Stomach (tissue), 9 donors: ENCODE measurements around the gene C11orf71. TPM values are rescaled to one million over a fixed set of nuclear protein-coding genes. Genes with fewer than 3 reads are reported as not detected.

ENCODE experiments used
- DNase-seq, 2 donors: peaks; one replicate each; pipeline versions ENCODE4 v3.0.0 to v3.0.0-alpha.2; 2013 to 2019
- H3K27ac ChIP-seq, 5 donors: fragments of 200-600 bp in 4 of 5; sonication (generic) in 4 of 5; one replicate each; pipeline ENCODE4 v1.5.1; 2013 to 2019; ENCODE audit warnings: mild to moderate bottlenecking in 1 of 5, moderate library complexity in 1 of 5
- H3K27me3 ChIP-seq, 3 donors: fragments of 200-600 bp; sonication (generic); one replicate each; pipeline ENCODE4 v1.5.1; 2017 to 2019; ENCODE audit warnings: mixed run types in 1 of 3
- H3K36me3 ChIP-seq, 4 donors: fragments of 200-600 bp; sonication (generic); 1 replicate in 3 of 4; 2 replicates in 1 of 4; pipeline ENCODE4 v1.5.1; 2016 to 2019
- H3K4me1 ChIP-seq, 4 donors: fragments of 200-600 bp; sonication (generic); one replicate each; pipeline ENCODE4 v1.5.1; 2016 to 2019
- H3K4me3 ChIP-seq, 4 donors: fragments of 200-600 bp; sonication (generic) in 3 of 4; one replicate each; pipeline ENCODE4 v1.5.1; 2016 to 2019; ENCODE audit warnings: mild to moderate bottlenecking in 1 of 4
- H3K9me3 ChIP-seq, 4 donors: fragments of 200-600 bp; sonication (generic); one replicate each; pipeline ENCODE4 v1.5.1; 2016 to 2019
- CTCF ChIP-seq, 7 experiments: fragments of 450-650 bp in 4 of 7; fragments of 200-600 bp in 3 of 7; sonication (generic) in 3 of 7; IDR thresholded peaks; one replicate each; pipeline ENCODE4 v1.5.1; 2016 to 2019; ENCODE audit warnings: antibody characterized with exemption in 7 of 7, control low read depth in 2 of 7, mild to moderate bottlenecking in 1 of 7
- EP300 ChIP-seq: sonication (generic); formaldehyde crosslinking; IDR thresholded peaks from one replicate; pipeline ENCODE4 v1.6.1; 2017; ENCODE audit warnings: antibody characterized with exemption
- POLR2A ChIP-seq, 4 donors: fragments of 450-650 bp; IDR thresholded peaks; one replicate each; pipeline ENCODE4 v1.6.1; 2016; ENCODE audit warnings: antibody characterized with exemption in 4 of 4, control low read depth in 2 of 4, mild to moderate bottlenecking in 1 of 4, moderate library complexity in 1 of 4
- POLR2AphosphoS5 ChIP-seq, 3 donors: sonication (generic); formaldehyde crosslinking; IDR thresholded peaks; one replicate each; pipeline ENCODE4 v1.6.1; 2016; ENCODE audit warnings: antibody characterized with exemption in 3 of 3
- WGBS, 5 donors: extraction: QIAGEN DNeasy Blood & Tissue Kit in 3 of 5; methylation state at CpG; one replicate each; pipeline versions ENCODE4 v1.1.5 to v1.1.7; 2013 to 2018; 5-methylcytosine and 5-hydroxymethylcytosine counted together
- intact Hi-C: fragments of 100-400 bp; cut with DNase I; formaldehyde crosslinking; loops from one replicate; pipeline ENCODE4 v1.15.1; 2023; ENCODE audit warnings: low total_unique reads
- polyA plus RNA-seq, 3 donors: library from polyadenylated mRNA; stranded (reverse); fragments of 200-250 nt; gene quantifications; one replicate each; pipeline ENCODE4 v1.2.3, GENCODE V29; 2013
- total RNA-seq, 5 donors: library from RNA; depleted of rRNA; stranded (reverse); fragments of >200 nt; gene quantifications; one replicate each; pipeline versions ENCODE4 v1.1.0 to v1.2.3, GENCODE V29; 2014 to 2016
- donor health status: healthy with polysubstance abuse.
- donor health status: Bipolar disorder and iron deficiency.
- donor health status: healthy.

C11orf71 gene
- total and polyA plus RNA-seq, 8 donors, result 0.58 to 10.1 (median 7.5) TPM

- peak overlapping the region in 4 of 5 donors; percentile 97 to 99 (median 99) for H3K27ac ChIP-seq
- no peaks in the 10 kb centered on the region for H3K27me3 ChIP-seq
- WGBS, 5 donors, result 1 to 2% (median 1%) methylated on average over 4 of the region's 4 CpGs
- intact Hi-C loops, result no loop called here
- TF ChIP-seq POLR2A (IDR thresholded peaks at IDR 0.05), result no peak
- no peak for TF ChIP-seq POLR2AphosphoS5 (IDR thresholded peaks at IDR 0.05)
- TF ChIP-seq EP300, result no peak
- TF ChIP-seq CTCF (IDR thresholded peaks at IDR 0.05), result no peak
- no peaks in the 10 kb centered on the region for H3K9me3 ChIP-seq
- peak overlapping the region; percentile 56 to 82 (median 68) for H3K4me3 ChIP-seq
- peaks cover 15 to 69% (median 41%) of the 10 kb centered on the region in 4 donors for H3K4me1 ChIP-seq
- peak in 1 of 2 donors; percentile 41 for DNase-seq
- peaks cover 0 to 18% (median 15%) of the 10 kb centered on the region in 4 donors for H3K36me3 ChIP-seq
Measured at GRCh38 chr11:114401311-114401710, 1.0 kb upstream of the C11orf71 start.

- TF ChIP-seq POLR2A (IDR thresholded peaks at IDR 0.05) (no peak), CTCF (IDR thresholded peaks at IDR 0.05) (no peak), POLR2AphosphoS5 (IDR thresholded peaks at IDR 0.05) (no peak), EP300 (no peak)
- peaks cover 15 to 69% (median 41%) of the 10 kb centered on the region in 4 donors for H3K4me1 ChIP-seq
- WGBS, 5 donors, result 0 to 1% (median 1%) methylated on average over 8 of the region's 8 CpGs
Measured at GRCh38 chr11:114400915-114401223, 558 bp upstream of the C11orf71 start.

GRCh38 chr11:114399490-114400215, 658 bp downstream of the C11orf71 start:
- intact Hi-C loops, result no loop called here
- TF ChIP-seq POLR2AphosphoS5 (IDR thresholded peaks at IDR 0.05), result no peak
- TF ChIP-seq POLR2A (IDR thresholded peaks at IDR 0.05), result no peak
- no peak for TF ChIP-seq EP300
- no peak for TF ChIP-seq CTCF (IDR thresholded peaks at IDR 0.05)
- 2 to 6% (median 3%) methylated on average over 11 to 29 of the region's 29 CpGs for WGBS, 5 donors
- peak; percentile 63 to 84 for DNase-seq
- Histone ChIP-seq H3K27ac (peak overlapping the region; percentile 89 to 99 (median 99)), H3K4me1 (peaks cover 11 to 59% (median 34%) of the 10 kb centered on the region in 4 donors), H3K36me3 (peaks cover 0 to 4% (median under 1%) of the 10 kb centered on the region in 4 donors), H3K4me3 (peak overlapping the region; percentile 56 to 82 (median 68)), H3K9me3 (no peaks in the 10 kb centered on the region), H3K27me3 (no peaks in the 10 kb centered on the region)

More at GRCh38 chr11:114400915-114401223, 558 bp upstream of the C11orf71 start:
- Histone ChIP-seq H3K4me3 (peak overlapping the region; percentile 56 to 82 (median 68)), H3K9me3 (no peaks in the 10 kb centered on the region), H3K36me3 (peaks cover 0 to 13% (median 11%) of the 10 kb centered on the region in 4 donors), H3K27me3 (no peaks in the 10 kb centered on the region), H3K27ac (peak overlapping the region; percentile 89 to 99 (median 99))
- intact Hi-C loops, result no loop called here
- no peak for DNase-seq

- H3K27me3 ChIP-seq, result no peaks in the 10 kb centered on the region
- intact Hi-C loops, result no loop called here
- H3K27ac ChIP-seq, result peak overlapping the region in 1 of 5 donors; percentile 99
- TF ChIP-seq POLR2A (IDR thresholded peaks at IDR 0.05) (no peak), CTCF (IDR thresholded peaks at IDR 0.05) (no peak), POLR2AphosphoS5 (IDR thresholded peaks at IDR 0.05) (no peak), EP300 (no peak)
- H3K4me3 ChIP-seq, result no peak overlapping the region
- H3K4me1 ChIP-seq, result peaks cover 6 to 47% (median 28%) of the 10 kb centered on the region in 4 donors
- 58 to 71% (median 62%) methylated on average over 4 of the region's 4 CpGs for WGBS, 5 donors
- DNase-seq, result no peak
- H3K36me3 ChIP-seq, result no peaks in the 10 kb centered on the region
- no peaks in the 10 kb centered on the region for H3K9me3 ChIP-seq
Measured at GRCh38 chr11:114398303-114398920, 1.9 kb downstream of the C11orf71 start.
